H9 (cell line): ENCODE data around the gene DDT. TPM values are rescaled to one million over a fixed set of nuclear protein-coding genes. Genes with fewer than 3 reads are reported as not detected.

Experiments used
- DNase-seq: peaks from one replicate; pipeline ENCODE4 v3.0.0-alpha.2; 2017
- H2AFZ ChIP-seq: one replicate; pipeline ENCODE4 v1.6.1; 2013; ENCODE audit warnings: mild to moderate bottlenecking, low read length, control low read depth, moderate library complexity
- H2AK5ac ChIP-seq: 2 replicates; pipeline ENCODE4 v1.6.1; 2013; ENCODE audit warnings: low read length, control low read depth, mixed read lengths; ENCODE audit not compliant: insufficient read length
- H2BK120ac ChIP-seq: one replicate; pipeline ENCODE4 v1.6.1; 2013; ENCODE audit warnings: low read depth, mild to moderate bottlenecking, low read length, control low read depth, inconsistent platforms; ENCODE audit not compliant: poor library complexity, severe bottlenecking
- H2BK12ac ChIP-seq: 2 replicates; pipeline ENCODE4 v1.6.1; 2013; ENCODE audit warnings: low read length, control low read depth, mixed read lengths, low read depth; ENCODE audit not compliant: insufficient read length
- H2BK15ac ChIP-seq: 2 replicates; pipeline ENCODE4 v1.6.1; 2013; ENCODE audit warnings: low read depth, low read length, control low read depth
- H2BK20ac ChIP-seq: one replicate; pipeline ENCODE4 v1.6.1; 2013; ENCODE audit warnings: low read depth, mild to moderate bottlenecking, low read length, control low read depth, inconsistent platforms; ENCODE audit not compliant: poor library complexity, severe bottlenecking
- H2BK5ac ChIP-seq: 2 replicates; pipeline ENCODE4 v1.6.1; 2013; ENCODE audit warnings: low read length, control low read depth, mixed read lengths; ENCODE audit not compliant: insufficient read length
- H3K14ac ChIP-seq: 2 replicates; pipeline ENCODE4 v1.6.1; 2013; ENCODE audit warnings: low read length, control low read depth; ENCODE audit not compliant: insufficient read depth
- H3K18ac ChIP-seq: 2 replicates; pipeline ENCODE4 v1.6.1; 2013; ENCODE audit warnings: low read depth, mild to moderate bottlenecking, mixed read lengths, low read length, control low read depth; ENCODE audit not compliant: insufficient read length
- H3K23ac ChIP-seq: 2 replicates; pipeline ENCODE4 v1.6.1; 2013; ENCODE audit warnings: low read length, control low read depth, mixed read lengths, low read depth; ENCODE audit not compliant: insufficient read length
- H3K23me2 ChIP-seq: 2 replicates; pipeline ENCODE4 v1.6.1; 2013; ENCODE audit warnings: low read depth, mild to moderate bottlenecking, mixed read lengths, low read length, control low read depth; ENCODE audit not compliant: insufficient read length, poor library complexity, severe bottlenecking
- H3K27ac ChIP-seq: 2 replicates; pipeline ENCODE4 v1.5.1; 2013; ENCODE audit warnings: low read length, control low read depth, mixed read lengths, low read depth; ENCODE audit not compliant: insufficient read length
- H3K27me3 ChIP-seq: 2 replicates; pipeline ENCODE4 v1.6.1; 2013; ENCODE audit warnings: low read length, control low read depth, inconsistent platforms; ENCODE audit not compliant: insufficient read depth
- H3K4ac ChIP-seq: 2 replicates; pipeline ENCODE4 v1.6.1; 2013; ENCODE audit warnings: low read depth, mild to moderate bottlenecking, control low read depth, inconsistent platforms, low read length, moderate library complexity
- H3K4me1 ChIP-seq: 2 replicates; pipeline ENCODE4 v1.6.1; 2013; ENCODE audit warnings: low read length, control low read depth, inconsistent platforms; ENCODE audit not compliant: insufficient read depth
- H3K4me2 ChIP-seq: 2 replicates; pipeline ENCODE4 v1.6.1; 2013; ENCODE audit warnings: low read length, control low read depth, mixed read lengths; ENCODE audit not compliant: insufficient read length, insufficient read depth
- H3K56ac ChIP-seq: 2 replicates; pipeline ENCODE4 v1.6.1; 2013; ENCODE audit warnings: low read depth, mild to moderate bottlenecking, mixed read lengths, low read length, control low read depth; ENCODE audit not compliant: insufficient read length
- H3K79me1 ChIP-seq: 2 replicates; pipeline ENCODE4 v1.6.1; 2013; ENCODE audit warnings: low read depth, mild to moderate bottlenecking, moderate library complexity, low read length, control low read depth, inconsistent platforms; ENCODE audit not compliant: insufficient read depth, poor library complexity, severe bottlenecking
- H3K79me2 ChIP-seq: 2 replicates; pipeline ENCODE4 v1.6.1; 2013; ENCODE audit warnings: low read length, control low read depth, inconsistent platforms; ENCODE audit not compliant: insufficient read depth
- H3K9ac ChIP-seq: 2 replicates; pipeline ENCODE4 v1.6.1; 2013; ENCODE audit warnings: low read length, control low read depth, mixed read lengths; ENCODE audit not compliant: insufficient read length; ENCODE audit errors: extremely low read depth
- H3K9me3 ChIP-seq: one replicate; pipeline ENCODE4 v1.6.1; 2013; ENCODE audit warnings: low read depth, low read length, inconsistent platforms; ENCODE audit not compliant: control insufficient read depth
- H3T11ph ChIP-seq: one replicate; pipeline ENCODE4 v1.6.1; 2013; ENCODE audit warnings: mild to moderate bottlenecking, low read length, control low read depth, inconsistent platforms
- H4K20me1 ChIP-seq: one replicate; pipeline ENCODE4 v1.6.1; 2013; ENCODE audit not compliant: control insufficient read depth, insufficient read length, insufficient read depth
- H4K5ac ChIP-seq: 2 replicates; pipeline ENCODE4 v1.6.1; 2013; ENCODE audit warnings: low read depth, mild to moderate bottlenecking, mixed read lengths, low read length, control low read depth; ENCODE audit not compliant: insufficient read length
- H4K8ac ChIP-seq: replicated peaks from 2 replicates; pipeline ENCODE4 v1.6.1; 2013; ENCODE audit warnings: low read length, control low read depth, mixed read lengths, low read depth; ENCODE audit not compliant: insufficient read length
- H4K91ac ChIP-seq: 2 replicates; pipeline ENCODE4 v1.6.1; 2013; ENCODE audit warnings: low read depth, mild to moderate bottlenecking, moderate library complexity, mixed read lengths, low read length, control low read depth; ENCODE audit not compliant: insufficient read length
- H3K27ac Mint-ChIP-seq, 3 experiments: 2 replicates in 2 of 3; 3 replicates in 1 of 3; pipeline ENCODE4 v1.8.0; 2020 to 2021; ENCODE audit warnings: mixed read lengths in 3 of 3, mild to moderate bottlenecking in 1 of 3, moderate library complexity in 1 of 3
- H3K27me3 Mint-ChIP-seq: 2 replicates; pipeline ENCODE4 v1.8.0; 2021; ENCODE audit warnings: low read depth, mild to moderate bottlenecking, moderate library complexity, mixed read lengths
- H3K36me3 Mint-ChIP-seq, 3 experiments: 2 replicates in 2 of 3; 3 replicates in 1 of 3; pipeline ENCODE4 v1.8.0; 2020 to 2021; ENCODE audit warnings: low read depth in 3 of 3, mixed read lengths in 3 of 3; ENCODE audit not compliant: insufficient read depth in 1 of 3
- H3K4me1 Mint-ChIP-seq, 2 experiments: 2 replicates each; pipeline ENCODE4 v1.8.0; 2020; ENCODE audit warnings: mixed read lengths in 2 of 2
- H3K4me3 Mint-ChIP-seq, 2 experiments: 2 replicates in 1 of 2; 3 replicates in 1 of 2; pipeline ENCODE4 v1.8.0; 2020 to 2021; ENCODE audit warnings: mild to moderate bottlenecking in 2 of 2, mixed read lengths in 2 of 2, moderate library complexity in 1 of 2
- H3K9me3 Mint-ChIP-seq, 2 experiments: 2 replicates in 1 of 2; 3 replicates in 1 of 2; pipeline ENCODE4 v1.8.0; 2020; ENCODE audit warnings: mild to moderate bottlenecking in 2 of 2, mixed read lengths in 2 of 2, moderate library complexity in 1 of 2
- WGBS: extraction: QIAGEN DNeasy Blood & Tissue Kit; methylation state at CpG from one replicate; pipeline ENCODE4 v1.1.7; 2013; ENCODE audit warnings: missing lambda C conversion rate, low lambda C conversion rate, mixed read lengths; ENCODE audit not compliant: insufficient read length; ENCODE audit errors: extremely low coverage; 5-methylcytosine and 5-hydroxymethylcytosine counted together
- total RNA-seq: library from RNA; stranded (reverse); gene quantifications from 2 replicates; pipeline ENCODE4 v1.2.1, GENCODE V29; 2021
- TF ChIP-seq, protein P1 (sequence below): fragments of 200-600 bp; sonication (generic); conservative IDR thresholded peaks from 3 replicates; pipeline ENCODE4 v1.8.0; 2021; ENCODE audit warnings: antibody characterized with exemption, mild to moderate bottlenecking

The DDT gene
- total RNA-seq, 1 experiment from 2014 or later = 185 TPM

GRCh38 chr22:24021304-24021703 lies 47.1 kb upstream of the DDT start:
- Histone ChIP-seq H3K9me3 (no peaks in the 10 kb centered on the region), H3K18ac (no peak overlapping the region), H2BK20ac (no peak overlapping the region), H3T11ph (no peak overlapping the region), H4K20me1 (no peaks in the 10 kb centered on the region), H4K91ac (no peak overlapping the region), H4K8ac (no peak overlapping the region), H3K4me2 (no peak overlapping the region), H2BK15ac (no peak overlapping the region), H2AK5ac (no peak overlapping the region), H2BK5ac (no peak overlapping the region), H4K5ac (no peak overlapping the region), H2AFZ (no peak overlapping the region), H3K23me2 (no peaks in the 10 kb centered on the region), H3K27me3 (no peaks in the 10 kb centered on the region), H3K56ac (no peak overlapping the region), H3K4ac (no peak overlapping the region), H2BK12ac (no peak overlapping the region), H3K4me1 (no peaks in the 10 kb centered on the region), H2BK120ac (no peak overlapping the region), H3K27ac (no peak overlapping the region), H3K79me1 (no peaks in the 10 kb centered on the region), H3K23ac (no peak overlapping the region), H3K9ac (no peak overlapping the region), H3K79me2 (peaks cover 3% of the 10 kb centered on the region; the same call in 1 of the 2 replicates), H3K14ac (no peak overlapping the region)
- H3K27ac Mint-ChIP-seq = no peak overlapping the region
- peaks cover 0 to 3% of the 10 kb centered on the region in 2 experiments; a peak in 3 of 5 replicates for H3K9me3 Mint-ChIP-seq
- H3K4me3 Mint-ChIP-seq = no peak overlapping the region
- peaks cover 3 to 9% of the 10 kb centered on the region in 2 experiments; a peak in 3 of 4 replicates for H3K4me1 Mint-ChIP-seq
- TF ChIP-seq, protein P1, sequence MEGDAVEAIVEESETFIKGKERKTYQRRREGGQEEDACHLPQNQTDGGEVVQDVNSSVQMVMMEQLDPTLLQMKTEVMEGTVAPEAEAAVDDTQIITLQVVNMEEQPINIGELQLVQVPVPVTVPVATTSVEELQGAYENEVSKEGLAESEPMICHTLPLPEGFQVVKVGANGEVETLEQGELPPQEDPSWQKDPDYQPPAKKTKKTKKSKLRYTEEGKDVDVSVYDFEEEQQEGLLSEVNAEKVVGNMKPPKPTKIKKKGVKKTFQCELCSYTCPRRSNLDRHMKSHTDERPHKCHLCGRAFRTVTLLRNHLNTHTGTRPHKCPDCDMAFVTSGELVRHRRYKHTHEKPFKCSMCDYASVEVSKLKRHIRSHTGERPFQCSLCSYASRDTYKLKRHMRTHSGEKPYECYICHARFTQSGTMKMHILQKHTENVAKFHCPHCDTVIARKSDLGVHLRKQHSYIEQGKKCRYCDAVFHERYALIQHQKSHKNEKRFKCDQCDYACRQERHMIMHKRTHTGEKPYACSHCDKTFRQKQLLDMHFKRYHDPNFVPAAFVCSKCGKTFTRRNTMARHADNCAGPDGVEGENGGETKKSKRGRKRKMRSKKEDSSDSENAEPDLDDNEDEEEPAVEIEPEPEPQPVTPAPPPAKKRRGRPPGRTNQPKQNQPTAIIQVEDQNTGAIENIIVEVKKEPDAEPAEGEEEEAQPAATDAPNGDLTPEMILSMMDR = no peak
- WGBS = no CpG with 5 or more reads among the region's 3 CpGs
- peaks cover 3 to 9% (median 8%) of the 10 kb centered on the region in 3 experiments; a peak in 5 of 7 replicates for H3K36me3 Mint-ChIP-seq
- no peak for DNase-seq
- H3K27me3 Mint-ChIP-seq = no peaks in the 10 kb centered on the region
